Peyer's patch (tissue), 4 donors: ENCODE results near the gene EGLN3.

Experiments
- POLR2A ChIP-seq, 2 donors: fragments of 450-650 bp; IDR thresholded peaks; one replicate each; pipeline ENCODE4 v1.5.1; 2017; ENCODE audit warnings: antibody characterized with exemption in 2 of 2, mild to moderate bottlenecking in 2 of 2, moderate library complexity in 2 of 2
- TF ChIP-seq, protein P1 (sequence below), 6 experiments: fragments of 450-650 bp in 4 of 6; fragments of 200-600 bp in 2 of 6; sonication (generic) in 1 of 6; IDR thresholded peaks; one replicate each; pipeline ENCODE4 v1.5.1; 2017 to 2019; ENCODE audit warnings: antibody characterized with exemption in 6 of 6, mild to moderate bottlenecking in 3 of 6, moderate library complexity in 1 of 6

DNA sequence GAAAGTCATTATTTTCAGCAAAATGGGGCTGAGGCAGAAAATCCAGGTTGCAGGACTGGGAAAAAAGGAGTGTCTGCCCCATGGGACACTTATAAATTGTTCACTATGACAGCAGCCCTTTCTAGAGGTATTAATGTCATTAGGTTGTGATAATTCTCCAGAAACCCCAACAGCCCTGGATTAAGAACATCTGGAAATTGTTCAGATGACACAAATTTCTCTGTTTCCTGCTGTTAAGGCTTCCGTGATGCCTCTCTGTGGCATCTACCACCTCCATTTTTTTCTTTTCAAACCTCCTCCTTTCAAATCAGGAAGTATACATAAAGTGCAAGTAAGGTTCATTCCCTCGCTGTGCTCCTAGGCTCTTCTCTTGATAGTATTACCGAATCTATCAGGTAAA lies 25.6 kb downstream of the EGLN3 start:
- TF ChIP-seq, protein P1, sequence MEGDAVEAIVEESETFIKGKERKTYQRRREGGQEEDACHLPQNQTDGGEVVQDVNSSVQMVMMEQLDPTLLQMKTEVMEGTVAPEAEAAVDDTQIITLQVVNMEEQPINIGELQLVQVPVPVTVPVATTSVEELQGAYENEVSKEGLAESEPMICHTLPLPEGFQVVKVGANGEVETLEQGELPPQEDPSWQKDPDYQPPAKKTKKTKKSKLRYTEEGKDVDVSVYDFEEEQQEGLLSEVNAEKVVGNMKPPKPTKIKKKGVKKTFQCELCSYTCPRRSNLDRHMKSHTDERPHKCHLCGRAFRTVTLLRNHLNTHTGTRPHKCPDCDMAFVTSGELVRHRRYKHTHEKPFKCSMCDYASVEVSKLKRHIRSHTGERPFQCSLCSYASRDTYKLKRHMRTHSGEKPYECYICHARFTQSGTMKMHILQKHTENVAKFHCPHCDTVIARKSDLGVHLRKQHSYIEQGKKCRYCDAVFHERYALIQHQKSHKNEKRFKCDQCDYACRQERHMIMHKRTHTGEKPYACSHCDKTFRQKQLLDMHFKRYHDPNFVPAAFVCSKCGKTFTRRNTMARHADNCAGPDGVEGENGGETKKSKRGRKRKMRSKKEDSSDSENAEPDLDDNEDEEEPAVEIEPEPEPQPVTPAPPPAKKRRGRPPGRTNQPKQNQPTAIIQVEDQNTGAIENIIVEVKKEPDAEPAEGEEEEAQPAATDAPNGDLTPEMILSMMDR (IDR thresholded peaks at IDR 0.05), result no peak
- TF ChIP-seq POLR2A (IDR thresholded peaks at IDR 0.05), result no peak
